RKO (cell line): ENCODE data around the gene ATRNL1.
A peak's percentile ranks its signal among the peaks of the same experiment; 100 is the strongest.

ENCODE experiments used
- DNase-seq: peaks from one replicate; pipeline ENCODE4 v3.0.0-alpha.2; 2016; ENCODE audit warnings: low spot score

ATRNL1 gene

GRCh38 chr10:115953281-115953680 is 860.1 kb downstream of the ATRNL1 start:
- no peak for DNase-seq

- DNase-seq = no peak
Observed at GRCh38 chr10:115953968-115954367, 860.8 kb downstream of the ATRNL1 start.

- DNase-seq = peak; percentile 58
Observed at GRCh38 chr10:115956225-115957011, 863.3 kb downstream of the ATRNL1 start.

- DNase-seq = no peak
Observed at GRCh38 chr10:115957012-115957399, 863.8 kb downstream of the ATRNL1 start.

GRCh38 chr10:115957786-115958442 is 864.7 kb downstream of the ATRNL1 start:
- no peak for DNase-seq

- peak; percentile 27 for DNase-seq
Observed at GRCh38 chr10:115963848-115964247, 870.7 kb downstream of the ATRNL1 start.

GRCh38 chr10:115964827-115965226 is 871.7 kb downstream of the ATRNL1 start:
- DNase-seq = no peak

- no peak for DNase-seq
Observed at GRCh38 chr10:115965376-115965775, 872.2 kb downstream of the ATRNL1 start.

- no peak for DNase-seq
Observed at GRCh38 chr10:115968236-115968635, 875.1 kb downstream of the ATRNL1 start.

- DNase-seq = no peak
Observed at GRCh38 chr10:115969591-115969990, 876.4 kb downstream of the ATRNL1 start.

GRCh38 chr10:115971921-115972320 is 878.8 kb downstream of the ATRNL1 start:
- no peak for DNase-seq

- DNase-seq = no peak
Observed at GRCh38 chr10:115972426-115972825, 879.3 kb downstream of the ATRNL1 start.

- no peak for DNase-seq
Observed at GRCh38 chr10:115974351-115974750, 881.2 kb downstream of the ATRNL1 start.

GRCh38 chr10:115974816-115975430 is 881.8 kb downstream of the ATRNL1 start:
- no peak for DNase-seq

- no peak for DNase-seq
Observed at GRCh38 chr10:115975506-115975905, 882.3 kb downstream of the ATRNL1 start.

- DNase-seq = no peak
Observed at GRCh38 chr10:115976342-115976741, 883.2 kb downstream of the ATRNL1 start.

GRCh38 chr10:115977855-115978254 is 884.7 kb downstream of the ATRNL1 start:
- no peak for DNase-seq

- no peak for DNase-seq
Observed at GRCh38 chr10:115979576-115979975, 886.4 kb downstream of the ATRNL1 start.

- no peak for DNase-seq
Observed at GRCh38 chr10:115980470-115980869, 887.3 kb downstream of the ATRNL1 start.

- no peak for DNase-seq
Observed at GRCh38 chr10:115981081-115981480, 887.9 kb downstream of the ATRNL1 start.

GRCh38 chr10:115982076-115982475 is 888.9 kb downstream of the ATRNL1 start:
- DNase-seq = no peak

- no peak for DNase-seq
Observed at GRCh38 chr10:115982526-115982925, 889.4 kb downstream of the ATRNL1 start.

- no peak for DNase-seq
Observed at GRCh38 chr10:115985786-115986185, 892.6 kb downstream of the ATRNL1 start.
